ENCODE measurements around the gene FGF3.
"Not testable (repeated sequence)": the region's sequence is repeated elsewhere in the genome, so short reads cannot be mapped to it uniquely, and the experiment has no call there.

FGF3 gene

DNA sequence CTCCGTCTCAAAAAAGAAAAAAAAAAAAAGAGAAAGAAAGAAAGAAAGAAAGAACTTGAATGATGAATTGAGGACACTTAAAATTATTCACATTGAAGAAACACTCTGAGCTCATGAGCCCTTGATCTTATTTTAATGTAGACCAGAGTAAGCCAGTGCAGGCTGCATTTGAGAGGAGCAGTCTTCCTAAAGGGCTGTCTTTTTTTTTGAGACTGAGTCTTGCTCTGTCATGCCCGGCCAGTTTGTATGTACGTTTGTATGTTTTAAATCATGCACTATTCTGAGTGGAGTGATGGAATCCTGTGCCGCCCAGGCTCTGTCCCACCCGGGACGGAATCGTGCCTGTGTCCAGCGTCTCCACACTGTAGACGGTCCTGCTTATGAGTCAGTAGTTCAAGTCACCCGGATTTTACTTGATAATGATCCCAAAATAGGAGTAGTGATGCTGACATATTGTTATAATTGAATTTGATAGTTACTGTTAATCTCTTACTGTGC, 53.7 kb downstream of the FGF3 start:
- no peak for DNase-seq (ENCODE audit: low read depth)

DNA sequence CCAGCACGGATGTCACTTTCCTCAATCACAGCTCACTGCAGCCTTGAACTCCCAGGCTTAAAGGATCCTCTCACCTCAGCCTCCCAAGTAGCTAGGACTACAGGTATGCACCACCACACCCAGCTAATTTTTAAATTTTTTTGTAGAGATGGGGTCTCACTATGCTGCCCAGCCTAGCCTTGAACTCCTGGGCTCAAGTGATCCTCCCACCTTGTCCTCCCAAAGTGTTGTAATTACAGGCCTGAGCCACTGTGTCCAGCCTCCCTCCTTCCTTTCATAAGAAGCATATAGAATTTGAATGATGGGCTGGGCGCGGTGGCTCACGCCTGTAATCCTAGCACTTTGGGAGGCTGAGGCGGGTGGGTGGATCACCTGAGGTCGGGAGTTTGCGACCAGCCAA, 54.3 kb downstream of the FGF3 start:
- not testable (repeated sequence) for DNase-seq (ENCODE audit: low read depth)

DNA sequence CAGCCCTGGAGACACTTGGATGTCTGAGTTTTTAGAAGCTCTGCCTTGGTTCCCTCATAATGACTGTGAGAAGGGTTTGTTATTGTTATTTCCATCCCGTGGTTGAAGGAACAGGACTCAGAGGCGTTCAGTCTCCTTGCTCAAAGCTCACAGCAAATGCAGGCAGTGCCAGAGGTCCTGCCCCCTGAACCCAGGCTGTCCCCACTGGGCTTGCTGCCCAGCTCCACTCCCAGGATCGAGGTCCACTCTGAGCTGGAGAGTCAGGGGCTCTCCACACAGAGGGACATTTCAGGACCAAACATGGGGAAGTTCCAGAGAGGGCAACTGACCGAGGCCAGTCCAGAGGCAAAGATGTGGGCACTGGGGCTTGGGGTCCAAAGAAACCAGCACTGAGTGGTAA, 58.9 kb downstream of the FGF3 start:
- no peak for DNase-seq (ENCODE audit: low read depth)

Measured in activated T-helper 9 cell treated with anti-CD3 and anti-CD28 coated beads, Interleukin-2, amount 50 U/mL, for 16 hours (primary cell).